Measurements from ENCODE around the gene CD96. TPM values are rescaled to one million over a fixed set of nuclear protein-coding genes. Genes with fewer than 3 reads are reported as not detected.

Gene CD96
- total and polyA plus RNA-seq, 12 donors, result 0.22 to 5.6 (median 0.90) TPM; not detected in 1

DNA sequence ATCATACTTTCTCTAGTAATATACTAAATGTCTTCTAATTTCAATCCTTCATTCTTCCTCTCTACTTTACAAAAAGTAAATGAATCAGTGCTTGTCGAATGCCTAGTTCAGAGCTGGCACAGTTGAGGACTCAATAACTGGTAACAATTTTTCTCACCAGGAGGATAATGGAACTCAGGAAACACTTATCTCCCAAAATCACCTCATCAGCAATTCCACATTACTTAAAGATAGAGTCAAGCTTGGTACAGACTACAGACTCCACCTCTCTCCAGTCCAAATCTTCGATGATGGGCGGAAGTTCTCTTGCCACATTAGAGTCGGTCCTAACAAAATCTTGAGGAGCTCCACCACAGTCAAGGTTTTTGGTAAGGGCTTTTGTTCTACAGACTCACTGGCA lies 36.9 kb downstream of the CD96 start:
- DNase-seq, result no peak
- Histone ChIP-seq H3K27ac (no peak overlapping the region), H3K27me3 (no peaks in the 10 kb centered on the region), H3K9me3 (replicated peaks in 1 of 3) (no peaks in the 10 kb centered on the region), H3K4me1 (replicated peaks in 1 of 2) (no peaks in the 10 kb centered on the region), H3K4me3 (no peak overlapping the region), H3K36me3 (replicated peaks in 1 of 2) (no peaks in the 10 kb centered on the region)
- intact Hi-C loops (cut with DNase I), result no loop called here
- no peak for TF ChIP-seq POLR2A (IDR thresholded peaks at IDR 0.05)
- TF ChIP-seq, protein P1, sequence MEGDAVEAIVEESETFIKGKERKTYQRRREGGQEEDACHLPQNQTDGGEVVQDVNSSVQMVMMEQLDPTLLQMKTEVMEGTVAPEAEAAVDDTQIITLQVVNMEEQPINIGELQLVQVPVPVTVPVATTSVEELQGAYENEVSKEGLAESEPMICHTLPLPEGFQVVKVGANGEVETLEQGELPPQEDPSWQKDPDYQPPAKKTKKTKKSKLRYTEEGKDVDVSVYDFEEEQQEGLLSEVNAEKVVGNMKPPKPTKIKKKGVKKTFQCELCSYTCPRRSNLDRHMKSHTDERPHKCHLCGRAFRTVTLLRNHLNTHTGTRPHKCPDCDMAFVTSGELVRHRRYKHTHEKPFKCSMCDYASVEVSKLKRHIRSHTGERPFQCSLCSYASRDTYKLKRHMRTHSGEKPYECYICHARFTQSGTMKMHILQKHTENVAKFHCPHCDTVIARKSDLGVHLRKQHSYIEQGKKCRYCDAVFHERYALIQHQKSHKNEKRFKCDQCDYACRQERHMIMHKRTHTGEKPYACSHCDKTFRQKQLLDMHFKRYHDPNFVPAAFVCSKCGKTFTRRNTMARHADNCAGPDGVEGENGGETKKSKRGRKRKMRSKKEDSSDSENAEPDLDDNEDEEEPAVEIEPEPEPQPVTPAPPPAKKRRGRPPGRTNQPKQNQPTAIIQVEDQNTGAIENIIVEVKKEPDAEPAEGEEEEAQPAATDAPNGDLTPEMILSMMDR (IDR thresholded peaks at IDR 0.05), result no peak
- 89 to 92% (median 91%) methylated on average over 4 of the region's 4 CpGs for WGBS, 4 donors

DNA sequence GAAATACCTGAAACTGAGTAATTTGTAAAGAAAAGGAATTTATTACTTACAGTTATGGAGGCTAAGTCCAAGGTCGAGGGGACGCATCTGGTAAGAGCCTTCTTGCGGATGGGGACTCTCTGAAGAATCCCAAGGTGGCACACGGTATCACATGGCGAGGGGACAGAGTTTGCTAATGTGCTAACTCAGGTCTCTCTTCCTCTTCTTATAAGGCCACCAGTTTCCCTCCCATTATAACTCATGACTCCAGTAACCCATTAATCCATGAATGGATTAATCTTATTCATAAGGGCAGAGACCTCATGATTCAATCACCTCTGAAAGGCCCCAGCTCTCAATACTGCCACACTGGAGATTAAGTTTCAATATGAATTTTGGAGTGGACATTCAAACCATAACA lies 37.5 kb downstream of the CD96 start:
- no peak for TF ChIP-seq POLR2A (IDR thresholded peaks at IDR 0.05)
- TF ChIP-seq, protein P1 (IDR thresholded peaks at IDR 0.05), result no peak
- no peaks in the 10 kb centered on the region for H3K9me3 ChIP-seq (replicated peaks in 1 of 3)
- H3K36me3 ChIP-seq (replicated peaks in 1 of 2), result no peaks in the 10 kb centered on the region
- H3K27ac ChIP-seq, result no peak overlapping the region
- no peaks in the 10 kb centered on the region for H3K27me3 ChIP-seq
- intact Hi-C loops (cut with DNase I), result no loop called here
- no peak overlapping the region for H3K4me3 ChIP-seq
- WGBS, 4 donors, result 72 to 89% (median 83%) methylated on average over 5 of the region's 5 CpGs
- no peak for DNase-seq
- no peaks in the 10 kb centered on the region for H3K4me1 ChIP-seq (replicated peaks in 1 of 2)

DNA sequence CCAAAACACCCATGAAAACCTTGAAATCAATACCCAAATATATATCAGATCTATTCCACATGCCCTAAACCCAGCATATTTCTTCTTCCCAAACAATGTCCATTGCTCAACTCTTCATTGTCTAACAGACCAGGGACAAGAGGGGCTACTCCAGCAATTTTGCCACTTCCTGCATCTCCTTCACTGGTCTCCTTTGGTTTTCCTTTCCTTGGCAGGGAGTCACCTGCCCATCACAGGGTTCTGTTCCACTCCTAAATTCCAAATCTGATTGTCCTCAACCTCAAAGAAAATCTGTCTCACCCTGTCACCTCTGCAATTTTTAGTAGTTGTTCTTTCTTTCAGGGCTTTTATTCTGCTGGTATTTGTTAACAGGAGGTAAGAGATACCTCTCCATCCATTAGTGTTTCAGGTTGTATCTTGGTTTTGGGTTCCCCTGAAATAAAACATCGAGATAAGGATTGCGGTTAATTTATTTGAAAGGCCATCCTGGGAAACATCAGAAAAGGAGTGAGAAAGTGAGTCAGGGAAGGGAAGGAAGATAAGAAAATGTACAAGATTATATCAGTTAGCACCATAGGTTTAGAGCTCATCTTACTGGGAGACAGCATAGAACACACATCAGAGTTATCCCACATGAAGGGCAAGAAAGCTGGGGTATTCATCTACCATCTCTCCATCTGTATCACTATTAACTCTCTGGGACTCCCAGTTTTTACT lies 39.6 kb downstream of the CD96 start:
- Histone ChIP-seq H3K4me1 (replicated peaks in 1 of 2) (no peaks in the 10 kb centered on the region), H3K4me3 (no peak overlapping the region), H3K27me3 (no peaks in the 10 kb centered on the region), H3K27ac (no peak overlapping the region), H3K9me3 (replicated peaks in 1 of 3) (no peaks in the 10 kb centered on the region), H3K36me3 (replicated peaks in 1 of 2) (no peaks in the 10 kb centered on the region)
- intact Hi-C loops (cut with DNase I), result no loop called here
- DNase-seq, result no peak
- TF ChIP-seq POLR2A (IDR thresholded peaks at IDR 0.05), result no peak
- TF ChIP-seq, protein P1 (IDR thresholded peaks at IDR 0.05), result no peak
- WGBS, 4 donors, result 84 to 92% (median 89%) methylated on average over 2 of the region's 2 CpGs

DNA sequence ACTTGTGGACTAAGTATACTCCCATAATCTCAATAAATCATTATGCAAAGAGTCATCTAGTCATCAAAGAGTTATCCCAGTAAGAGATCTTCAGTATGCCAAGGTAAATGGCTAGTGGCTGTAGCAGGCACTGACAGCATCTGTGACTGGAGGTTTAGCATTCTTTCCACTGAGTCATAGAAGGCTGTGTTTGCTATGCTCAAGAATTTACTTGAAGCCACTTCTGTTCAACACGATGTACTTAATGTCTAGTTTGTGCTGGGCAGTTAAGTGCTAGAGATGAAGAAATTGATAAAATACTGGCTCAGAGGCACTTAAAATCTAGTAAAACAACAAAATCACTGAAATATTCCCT lies 40.1 kb downstream of the CD96 start:
- Histone ChIP-seq H3K36me3 (replicated peaks in 1 of 2) (no peaks in the 10 kb centered on the region), H3K4me1 (replicated peaks in 1 of 2) (no peaks in the 10 kb centered on the region), H3K27ac (no peak overlapping the region), H3K9me3 (replicated peaks in 1 of 3) (no peaks in the 10 kb centered on the region), H3K27me3 (no peaks in the 10 kb centered on the region), H3K4me3 (no peak overlapping the region)
- TF ChIP-seq POLR2A (IDR thresholded peaks at IDR 0.05), result no peak
- TF ChIP-seq, protein P1 (IDR thresholded peaks at IDR 0.05), result no peak
- WGBS, 4 donors, result 70 to 87% (median 73%) methylated on average over 1 of the region's 1 CpG
- no peak for DNase-seq
- intact Hi-C loops (cut with DNase I), result no loop called here

Measured in adrenal gland (tissue), 12 donors.